Hepatocyte (in vitro differentiated cells): ENCODE data around the gene CD22. TPM values are rescaled to one million over a fixed set of nuclear protein-coding genes. Genes with fewer than 3 reads are reported as not detected.

Experiments used
- DNase-seq: peaks from one replicate; pipeline ENCODE4 v3.0.0-alpha.2; 2016; ENCODE audit warnings: low spot score
- H2AFZ ChIP-seq: fragments of 200-600 bp; sonication (generic); 2 replicates; pipeline ENCODE4 v1.6.0; 2016; ENCODE audit warnings: antibody characterized with exemption, mild to moderate bottlenecking
- H3K27ac ChIP-seq: fragments of 200-600 bp; sonication (generic); 2 replicates; pipeline ENCODE4 v1.5.1; 2016; ENCODE audit warnings: mild to moderate bottlenecking
- H3K27me3 ChIP-seq: fragments of 200-600 bp; sonication (generic); 2 replicates; pipeline ENCODE4 v1.6.1; 2016
- H3K36me3 ChIP-seq: fragments of 200-600 bp; sonication (generic); replicated peaks from 2 replicates; pipeline ENCODE4 v1.5.1; 2016; ENCODE audit warnings: low read depth; ENCODE audit not compliant: insufficient read depth
- H3K4me1 ChIP-seq: fragments of 200-600 bp; sonication (generic); 2 replicates; pipeline ENCODE4 v1.5.1; 2016; ENCODE audit warnings: mild to moderate bottlenecking, moderate library complexity; ENCODE audit not compliant: insufficient read depth
- H3K4me2 ChIP-seq: fragments of 200-600 bp; sonication (generic); 2 replicates; pipeline ENCODE4 v1.6.0; 2016
- H3K4me3 ChIP-seq: fragments of 200-600 bp; sonication (generic); 2 replicates; pipeline ENCODE4 v1.5.1; 2016; ENCODE audit warnings: mild to moderate bottlenecking
- H3K79me2 ChIP-seq: fragments of 200-600 bp; sonication (generic); 2 replicates; pipeline ENCODE4 v1.6.0; 2017; ENCODE audit warnings: mild to moderate bottlenecking
- H3K9me2 ChIP-seq: fragments of 200-600 bp; sonication (generic); replicated peaks from 2 replicates; pipeline ENCODE4 v1.6.0; 2017; ENCODE audit warnings: mild to moderate bottlenecking; ENCODE audit not compliant: insufficient read depth
- H3K9me3 ChIP-seq: fragments of 200-600 bp; sonication (generic); 2 replicates; pipeline ENCODE4 v1.5.1; 2016; ENCODE audit warnings: low read depth, mild to moderate bottlenecking
- H4K20me1 ChIP-seq: fragments of 200-600 bp; sonication (generic); 2 replicates; pipeline ENCODE4 v1.6.0; 2016; ENCODE audit warnings: mild to moderate bottlenecking; ENCODE audit not compliant: insufficient read depth, poor library complexity, severe bottlenecking
- CTCF ChIP-seq: fragments of 200-600 bp; sonication (generic); IDR thresholded peaks from 2 replicates; pipeline ENCODE4 v1.5.1; 2016; ENCODE audit warnings: antibody characterized with exemption, mild to moderate bottlenecking; ENCODE audit not compliant: poor library complexity
- EZH2 ChIP-seq: fragments of 200-600 bp; sonication (generic); IDR thresholded peaks from 2 replicates; pipeline ENCODE4 v1.6.1; 2016; ENCODE audit warnings: antibody characterized with exemption, mild to moderate bottlenecking, borderline replicate concordance
- EZH2phosphoT487 ChIP-seq: fragments of 200-600 bp; sonication (generic); IDR thresholded peaks from one replicate; pipeline ENCODE4 v1.6.1; 2018; ENCODE audit warnings: antibody characterized with exemption, mild to moderate bottlenecking, low read depth, moderate library complexity; ENCODE audit not compliant: unreplicated experiment, severe bottlenecking
- WGBS: methylation state at CpG from one replicate; pipeline ENCODE4 v1.1.6; 2016; ENCODE audit warnings: low lambda C conversion rate; ENCODE audit errors: missing lambda C conversion rate; 5-methylcytosine and 5-hydroxymethylcytosine counted together
- polyA plus RNA-seq: library from polyadenylated mRNA; unstranded; fragments of >200 nt; fragmentation: Nextera tagmentation; extraction: Ambion mirVana; gene quantifications from 2 replicates; pipeline ENCODE4 v1.2.1, GENCODE V29; 2016
- total RNA-seq: library from RNA; depleted of rRNA; stranded (reverse); fragments of >200 nt; gene quantifications from 2 replicates; pipeline ENCODE4 v1.2.3, GENCODE V29; 2014

CD22 gene
- total and polyA plus RNA-seq, 2 experiments from 2014 or later = 1.6 TPM; not detected in 1

- Histone ChIP-seq H3K36me3 (no peaks in the 10 kb centered on the region), H2AFZ (no peak overlapping the region)
- WGBS = 97% methylated on average over 4 of the region's 4 CpGs
Observed at GRCh38 chr19:35365303-35365702, 36.3 kb downstream of the CD22 start.

GRCh38 chr19:35368378-35368777 is 39.4 kb downstream of the CD22 start:
- H2AFZ ChIP-seq = no peak overlapping the region
- H3K27ac ChIP-seq = no peak overlapping the region
- no peak overlapping the region for H3K4me2 ChIP-seq
- H3K36me3 ChIP-seq = no peaks in the 10 kb centered on the region
- no peak for DNase-seq
- no peak overlapping the region for H3K4me3 ChIP-seq
- WGBS = 73% methylated on average over 1 of the region's 1 CpG
- H3K27me3 ChIP-seq = no peaks in the 10 kb centered on the region
- H3K4me1 ChIP-seq = no peaks in the 10 kb centered on the region
- no peaks in the 10 kb centered on the region for H3K79me2 ChIP-seq
- H4K20me1 ChIP-seq = no peaks in the 10 kb centered on the region
- TF ChIP-seq EZH2 = no peak
- TF ChIP-seq EZH2phosphoT487 = no peak
- TF ChIP-seq CTCF = no peak
- no peaks in the 10 kb centered on the region for H3K9me2 ChIP-seq
- H3K9me3 ChIP-seq = no peaks in the 10 kb centered on the region

More at GRCh38 chr19:35365303-35365702, 36.3 kb downstream of the CD22 start:
- Histone ChIP-seq H4K20me1 (no peaks in the 10 kb centered on the region), H3K9me3 (no peaks in the 10 kb centered on the region), H3K79me2 (no peaks in the 10 kb centered on the region), H3K27me3 (no peaks in the 10 kb centered on the region), H3K9me2 (no peaks in the 10 kb centered on the region), H3K4me3 (no peak overlapping the region), H3K4me2 (no peak overlapping the region), H3K27ac (no peak overlapping the region), H3K4me1 (no peaks in the 10 kb centered on the region)
- no peak for TF ChIP-seq CTCF
- TF ChIP-seq EZH2phosphoT487 = no peak
- TF ChIP-seq EZH2 = no peak
- no peak for DNase-seq

GRCh38 chr19:35369522-35369921 is 40.5 kb downstream of the CD22 start:
- Histone ChIP-seq H3K27ac (no peak overlapping the region), H3K4me1 (no peaks in the 10 kb centered on the region), H3K9me3 (no peaks in the 10 kb centered on the region), H3K36me3 (no peaks in the 10 kb centered on the region), H2AFZ (no peak overlapping the region), H3K9me2 (no peaks in the 10 kb centered on the region), H3K4me2 (no peak overlapping the region), H4K20me1 (no peaks in the 10 kb centered on the region), H3K79me2 (no peaks in the 10 kb centered on the region), H3K27me3 (no peaks in the 10 kb centered on the region), H3K4me3 (no peak overlapping the region)
- TF ChIP-seq EZH2phosphoT487 (no peak), CTCF (no peak), EZH2 (no peak)
- DNase-seq = no peak

GRCh38 chr19:35370722-35371121 is 41.7 kb downstream of the CD22 start, which contains the start of gene GPR42:
Gene GPR42 (plus strand): TSS chr19:35371068. CDS start chr19:35371360, 292 bp downstream.
- H3K9me3 ChIP-seq = no peaks in the 10 kb centered on the region
- H3K4me1 ChIP-seq = no peaks in the 10 kb centered on the region
- 88% methylated on average over 6 of the region's 8 CpGs for WGBS
- H3K27me3 ChIP-seq = no peaks in the 10 kb centered on the region
- no peak within 1 kb of the TSS for H3K4me3 ChIP-seq
- DNase-seq = no peak
- no peaks in the 10 kb centered on the region for H3K36me3 ChIP-seq
- no peaks in the 10 kb centered on the region for H3K9me2 ChIP-seq
- no peak within 1 kb of the TSS for H3K27ac ChIP-seq
- H3K4me2 ChIP-seq = no peak within 1 kb of the TSS
- H3K79me2 ChIP-seq = no peaks in the 10 kb centered on the region
- TF ChIP-seq CTCF = no peak
- TF ChIP-seq EZH2 = no peak
- no peak for TF ChIP-seq EZH2phosphoT487
- H4K20me1 ChIP-seq = no peaks in the 10 kb centered on the region
- no peak within 1 kb of the TSS for H2AFZ ChIP-seq
